Stimulated activated CD8-positive, alpha-beta memory T cell treated with anti-CD3 and anti-CD28 coated beads, Interleukin-12 subunit alpha, Interleukin-12 subunit beta, amount 100 ng/mL, for 4 hours (primary cell): Measurements from ENCODE around the gene ACER3.
"Not testable (repeated sequence)": the region's sequence is repeated elsewhere in the genome, so short reads cannot be mapped to it uniquely, and the experiment has no call there.

ENCODE experiments used
- DNase-seq: peaks from one replicate; pipeline ENCODE4 v3.0.0-alpha.2; 2020; ENCODE audit warnings: low read depth

The ACER3 gene

GRCh38 chr11:76872959-76873827, 12.5 kb downstream of the ACER3 start:
- no peak for DNase-seq

GRCh38 chr11:76878014-76878413, 17.3 kb downstream of the ACER3 start:
- no peak for DNase-seq

GRCh38 chr11:76880314-76880713, 19.6 kb downstream of the ACER3 start:
- DNase-seq, result no peak

GRCh38 chr11:76880956-76881355, 20.2 kb downstream of the ACER3 start:
- DNase-seq, result no peak

- no peak for DNase-seq
These were observed 24.8 kb downstream of the ACER3 start for GRCh38 chr11:76885390-76886097.

GRCh38 chr11:76888989-76889388, 28.3 kb downstream of the ACER3 start:
- no peak for DNase-seq

- DNase-seq, result no peak
These were observed 28.8 kb downstream of the ACER3 start for GRCh38 chr11:76889411-76889975.

GRCh38 chr11:76890329-76890728, 29.6 kb downstream of the ACER3 start:
- DNase-seq, result no peak

GRCh38 chr11:76891285-76891684, 30.6 kb downstream of the ACER3 start:
- no peak for DNase-seq

- no peak for DNase-seq
These were observed 31.1 kb downstream of the ACER3 start for GRCh38 chr11:76891793-76892192.

GRCh38 chr11:76892306-76892705, 31.6 kb downstream of the ACER3 start:
- DNase-seq, result no peak

- no peak for DNase-seq
These were observed 36.5 kb downstream of the ACER3 start for GRCh38 chr11:76897233-76897632.

- no peak for DNase-seq
These were observed 40.4 kb downstream of the ACER3 start for GRCh38 chr11:76901144-76901543.

GRCh38 chr11:76901622-76902021, 40.9 kb downstream of the ACER3 start:
- DNase-seq, result not testable (repeated sequence)

- no peak for DNase-seq
These were observed 41.6 kb downstream of the ACER3 start for GRCh38 chr11:76902121-76903014.

- no peak for DNase-seq
These were observed 42.6 kb downstream of the ACER3 start for GRCh38 chr11:76903325-76903724.

GRCh38 chr11:76910620-76911414, 50.1 kb downstream of the ACER3 start:
- no peak for DNase-seq

GRCh38 chr11:76911415-76911808, 50.7 kb downstream of the ACER3 start:
- no peak for DNase-seq

GRCh38 chr11:76916712-76917111, 56.0 kb downstream of the ACER3 start:
- DNase-seq, result no peak

GRCh38 chr11:76918941-76919386, 58.2 kb downstream of the ACER3 start:
- no peak for DNase-seq

- no peak for DNase-seq
These were observed 58.7 kb downstream of the ACER3 start for GRCh38 chr11:76919467-76919866.
